GM18517 (cell line): ENCODE data around the gene TMEM232.
A peak's percentile ranks its signal among the peaks of the same experiment; 100 is the strongest.
"Not testable (repeated sequence)": the region's sequence is repeated elsewhere in the genome, so short reads cannot be mapped to it uniquely, and the experiment has no call there.

Source experiments
- ATAC-seq: cut with Tn5 transposase; IDR thresholded peaks from one replicate; pipeline ENCODE4 v1.9.1; 2021; ENCODE audit warnings: mild to moderate bottlenecking, moderate library complexity; ENCODE audit not compliant: unreplicated experiment

Gene TMEM232

DNA sequence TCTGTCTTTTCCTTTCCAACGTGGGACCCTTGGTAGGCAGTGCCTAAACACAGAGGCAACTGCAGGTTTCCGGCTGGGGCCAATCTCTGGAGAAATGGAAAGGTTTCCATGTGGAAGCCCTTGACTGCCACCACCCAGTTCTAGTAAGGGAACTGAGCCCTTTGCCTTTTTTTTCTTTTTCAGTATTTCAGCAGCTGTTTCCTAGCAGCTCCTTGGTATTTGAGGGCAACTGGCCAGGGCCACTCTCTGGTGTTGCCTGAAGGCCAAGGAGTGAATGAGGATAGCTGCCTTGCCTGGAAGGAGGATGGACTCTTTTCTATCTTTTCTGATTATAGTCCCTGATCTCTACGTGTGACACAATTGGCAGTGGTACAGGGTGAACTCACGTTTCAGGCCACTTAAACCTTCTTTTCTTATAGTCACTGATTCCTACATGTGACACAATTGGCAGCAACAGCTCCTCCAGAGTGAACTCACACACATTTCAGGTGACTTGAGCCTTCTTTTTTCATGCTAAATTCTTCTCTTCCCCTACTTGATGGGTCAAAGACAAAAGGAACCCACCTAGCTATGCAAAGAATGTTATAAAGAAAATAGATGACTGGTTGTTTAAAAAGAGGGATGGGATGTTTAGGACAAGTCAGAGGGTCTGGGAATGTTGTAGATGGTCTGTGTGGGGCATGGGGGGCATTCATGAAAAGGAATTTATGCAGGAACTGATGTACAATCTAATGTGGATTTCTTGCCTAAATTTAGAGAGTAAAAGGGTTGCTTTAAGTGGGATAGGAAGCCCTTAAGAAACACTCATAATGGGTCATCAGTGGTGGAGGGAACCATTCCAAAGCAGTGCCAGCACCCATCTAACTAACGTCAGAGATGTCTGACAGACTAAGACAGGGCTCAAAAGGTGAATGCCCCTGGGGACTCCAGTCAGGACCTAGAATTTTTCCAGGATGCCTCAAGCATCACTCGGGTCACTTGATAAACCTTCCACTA is 190.1 kb downstream of the TMEM232 start:
- no peak for ATAC-seq

DNA sequence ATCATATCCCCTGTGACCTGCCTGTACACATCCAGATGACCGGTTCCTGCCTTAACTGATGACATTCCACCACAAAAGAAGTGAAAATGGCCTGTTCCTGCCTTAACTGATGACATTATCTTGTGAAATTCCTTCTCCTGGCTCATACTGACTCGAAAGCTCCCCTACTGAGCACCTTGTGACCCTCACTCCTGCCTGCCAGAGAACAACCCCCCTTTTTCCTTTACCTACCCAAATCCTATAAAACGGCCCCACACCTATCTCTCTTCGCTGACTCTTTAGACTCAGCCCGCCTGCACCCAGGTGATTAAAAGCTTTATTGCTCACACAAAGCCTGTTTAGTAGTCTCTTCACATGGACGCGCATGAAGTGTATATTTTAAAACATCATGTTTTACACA is 191.3 kb downstream of the TMEM232 start:
- ATAC-seq = not testable (repeated sequence)

DNA sequence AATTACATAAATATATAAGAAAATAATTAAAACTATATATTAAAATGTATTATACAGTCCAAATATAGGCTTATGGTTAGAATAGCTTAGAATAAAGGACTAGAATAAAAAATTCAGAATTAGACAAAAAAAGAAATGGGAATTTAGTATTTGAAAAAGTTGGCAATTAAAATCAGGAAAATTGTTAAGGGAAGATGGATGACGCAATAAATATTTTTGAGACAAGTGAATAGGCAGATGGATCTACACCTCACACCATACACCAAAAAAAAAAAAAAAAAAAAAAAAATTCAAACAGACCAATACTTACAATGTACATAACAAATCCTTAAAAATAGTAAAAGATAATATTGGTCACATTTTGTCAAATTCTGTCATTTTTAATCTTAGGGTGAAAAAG is 200.7 kb downstream of the TMEM232 start:
- ATAC-seq = no peak

DNA sequence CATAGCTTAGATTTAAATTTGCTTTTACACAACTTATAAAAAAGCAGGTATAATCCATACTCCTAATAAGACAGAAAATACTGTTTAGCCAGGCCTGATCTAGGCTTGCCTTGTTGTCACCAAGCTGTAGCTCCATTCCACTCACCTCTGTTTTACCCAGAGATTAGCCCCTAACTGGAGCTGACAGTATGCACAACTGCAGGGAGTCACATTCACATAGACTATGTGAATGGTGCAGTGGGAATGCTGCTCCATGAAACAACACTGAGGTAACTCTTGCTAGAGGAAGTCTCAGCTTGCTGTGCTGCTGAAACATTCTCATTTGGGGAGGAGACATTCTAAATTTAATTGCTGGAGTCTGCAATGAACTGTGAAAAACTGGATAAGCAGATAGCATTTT is 209.1 kb downstream of the TMEM232 start:
- ATAC-seq = no peak

DNA sequence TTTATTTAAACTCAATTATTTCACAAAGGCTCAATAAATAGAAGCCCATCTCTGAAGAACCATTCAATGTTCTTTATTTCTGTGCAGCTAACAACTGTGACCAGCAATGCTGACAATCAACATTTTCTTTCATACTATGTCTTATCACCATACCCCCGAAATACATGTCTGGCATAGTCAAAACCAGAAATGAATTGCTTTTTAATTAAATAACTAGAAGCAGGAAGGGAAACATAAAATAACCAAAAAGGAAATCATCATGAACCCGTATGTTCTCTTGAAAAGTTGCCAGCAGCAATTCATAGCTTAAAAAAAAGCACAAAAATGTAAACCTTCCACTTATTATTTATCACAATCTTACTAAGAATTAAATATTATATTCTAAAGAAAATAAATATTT is 212.4 kb downstream of the TMEM232 start:
- ATAC-seq = no peak

DNA sequence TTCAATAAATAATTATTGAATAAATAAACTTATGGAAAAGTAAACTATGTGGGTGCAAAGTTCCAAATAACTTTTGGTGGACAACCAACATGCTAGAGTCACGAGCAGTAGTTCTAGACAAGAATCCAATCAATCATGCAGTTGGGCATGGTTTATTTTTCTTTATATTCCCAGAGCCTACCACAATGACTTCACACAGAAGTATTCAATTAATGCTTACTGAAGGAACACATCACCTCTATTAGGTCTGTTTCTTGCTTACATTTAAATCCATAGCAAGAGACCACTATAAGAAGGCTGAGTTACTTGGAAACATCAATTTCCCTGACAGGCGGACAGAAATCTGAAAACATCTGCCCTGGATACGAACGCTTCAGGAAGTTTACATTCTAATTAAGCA is 214.2 kb downstream of the TMEM232 start:
- no peak for ATAC-seq

DNA sequence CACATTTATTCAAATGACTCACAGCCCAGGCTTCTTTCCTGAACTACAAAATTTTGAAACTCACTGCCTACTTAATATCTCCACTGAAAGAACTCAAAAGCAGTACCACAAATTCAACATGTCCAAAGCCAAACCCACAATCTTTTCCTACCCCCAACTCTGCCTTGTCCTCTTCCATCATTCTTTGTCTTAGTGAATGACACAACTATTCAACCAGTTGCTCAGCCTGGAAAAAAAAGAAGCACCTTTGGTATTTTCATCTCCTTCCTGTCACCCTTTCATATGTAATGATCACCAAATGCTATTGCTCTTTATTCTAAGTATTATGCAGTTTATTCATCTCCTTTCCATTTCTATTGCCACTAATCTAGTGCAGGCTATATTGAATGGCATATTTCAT is 216.3 kb downstream of the TMEM232 start:
- no peak for ATAC-seq

DNA sequence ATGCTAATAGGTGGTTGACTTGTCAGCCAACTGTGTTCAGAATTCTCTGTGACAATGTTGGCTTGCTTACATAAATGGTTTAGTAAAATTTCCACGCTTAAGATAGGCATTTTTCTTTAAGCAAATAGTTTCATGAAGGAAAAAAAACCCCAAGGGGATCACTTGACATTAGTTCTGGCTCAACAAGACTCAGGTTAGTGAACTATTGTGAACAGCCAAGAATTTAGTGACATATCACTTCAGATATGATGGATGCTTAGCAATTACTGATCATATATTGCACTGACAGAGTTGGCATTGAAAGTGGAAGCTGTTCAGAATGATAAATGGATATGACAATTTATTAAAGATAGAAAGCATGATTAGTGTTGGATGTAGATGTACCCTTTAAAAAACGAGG is 218.5 kb downstream of the TMEM232 start:
- ATAC-seq = no peak

DNA sequence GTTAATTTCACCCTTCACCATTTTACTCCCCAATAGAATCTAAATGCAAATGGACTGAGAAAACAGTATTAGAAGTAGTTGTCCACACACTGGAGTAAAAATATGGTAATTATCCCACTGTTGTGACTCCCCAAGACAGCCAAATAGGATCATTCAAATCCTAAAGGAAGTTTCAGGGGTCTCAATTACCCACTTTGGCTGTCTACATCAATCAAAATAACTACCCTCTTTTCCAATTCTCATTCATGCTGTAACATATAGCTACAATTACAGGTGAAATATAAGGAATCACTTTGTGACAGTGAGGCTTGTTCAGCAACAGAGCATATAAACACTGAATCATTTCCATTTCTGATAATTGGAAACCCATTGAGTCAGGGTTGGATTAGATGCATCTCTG is 220.1 kb downstream of the TMEM232 start:
- ATAC-seq = no peak

DNA sequence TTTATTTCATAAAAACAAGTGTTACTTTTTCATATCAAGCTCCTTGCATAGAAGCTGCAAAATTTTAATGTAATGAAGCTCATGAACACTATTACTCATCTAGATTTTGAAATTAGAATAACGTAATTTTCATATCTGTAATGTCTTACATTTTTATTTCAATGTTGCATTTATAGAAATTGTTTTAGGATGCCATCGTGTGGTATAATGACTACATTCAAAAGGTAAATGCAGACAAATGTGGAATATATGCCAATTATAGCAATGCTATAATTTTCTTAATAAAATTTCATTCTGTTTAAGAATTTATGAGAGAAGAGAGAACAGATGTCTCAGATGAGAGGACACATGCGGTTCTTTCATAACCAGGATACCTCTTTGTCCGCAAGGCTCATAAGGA is 230.2 kb downstream of the TMEM232 start:
- ATAC-seq = no peak

DNA sequence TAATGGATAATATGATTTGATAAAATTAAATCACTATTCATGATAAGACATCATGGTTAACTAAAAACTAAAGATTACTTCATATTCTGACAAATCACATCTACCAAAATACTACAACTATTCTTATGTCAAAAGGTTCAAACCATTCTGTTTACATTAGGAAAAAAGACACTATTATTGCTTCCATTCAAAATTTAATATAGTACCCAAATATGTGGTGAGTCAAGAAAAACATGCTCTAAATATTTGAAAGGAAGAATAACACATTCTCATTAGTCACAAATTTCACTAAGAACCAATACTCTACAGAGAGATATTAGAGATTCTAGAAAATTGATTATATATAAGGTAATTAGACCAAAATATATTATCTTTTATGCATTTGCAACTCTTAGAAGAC is 234.0 kb downstream of the TMEM232 start:
- ATAC-seq = no peak

DNA sequence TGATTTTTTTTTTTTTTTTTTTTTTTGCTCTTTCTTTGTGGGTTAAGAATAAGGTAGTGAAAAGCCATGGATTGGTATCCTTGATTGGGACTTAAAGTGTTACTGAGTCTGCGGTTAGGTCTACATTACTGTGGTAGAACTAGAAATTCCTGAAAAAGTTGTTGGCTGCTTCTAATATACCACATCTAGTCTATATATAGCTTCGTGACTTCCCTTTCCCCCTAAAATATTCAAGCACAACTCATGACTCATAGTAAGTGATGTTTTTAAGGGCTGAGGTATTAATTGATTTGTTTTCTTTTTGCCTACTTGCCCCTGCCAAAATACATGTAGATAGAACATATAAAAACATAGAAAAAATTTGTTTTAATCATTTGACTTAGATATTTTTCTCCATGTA is 247.6 kb downstream of the TMEM232 start:
- no peak for ATAC-seq

DNA sequence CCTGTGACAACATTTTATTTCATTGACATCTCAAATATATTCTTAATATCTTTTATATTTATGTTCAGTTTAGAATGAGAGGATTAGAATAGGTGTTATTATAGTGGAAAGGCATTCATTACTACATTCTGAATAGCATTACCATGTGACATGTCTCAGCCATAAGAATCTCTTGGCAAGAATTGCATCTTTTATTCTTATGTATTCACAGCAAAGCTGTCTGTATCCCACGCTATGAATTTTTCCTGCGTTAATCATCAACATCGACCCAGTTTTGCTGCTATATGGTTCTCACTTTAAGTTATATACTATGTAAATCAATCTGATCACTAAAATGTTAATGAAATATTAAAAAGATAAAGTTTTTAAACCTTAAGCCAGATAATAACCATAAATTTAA is 248.6 kb downstream of the TMEM232 start:
- ATAC-seq = no peak

DNA sequence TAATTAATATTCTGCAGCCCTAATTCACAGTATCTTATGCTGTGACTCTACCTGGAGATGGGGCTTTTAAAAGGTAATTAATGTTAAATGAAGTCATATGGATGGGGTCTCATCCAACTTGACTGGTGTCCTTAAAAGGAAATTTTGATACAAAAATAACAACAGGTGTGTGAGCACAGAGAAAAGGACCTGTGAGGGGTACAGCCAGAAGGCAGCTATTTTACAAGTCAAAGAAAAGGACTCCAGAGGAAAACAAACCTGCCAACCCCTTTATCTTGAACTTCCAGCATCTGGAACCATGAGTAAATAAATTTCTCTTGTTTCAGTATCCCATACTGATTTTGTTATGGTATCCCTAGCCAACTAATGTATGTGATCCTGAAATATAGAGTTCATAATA is 250.3 kb downstream of the TMEM232 start:
- ATAC-seq = no peak

DNA sequence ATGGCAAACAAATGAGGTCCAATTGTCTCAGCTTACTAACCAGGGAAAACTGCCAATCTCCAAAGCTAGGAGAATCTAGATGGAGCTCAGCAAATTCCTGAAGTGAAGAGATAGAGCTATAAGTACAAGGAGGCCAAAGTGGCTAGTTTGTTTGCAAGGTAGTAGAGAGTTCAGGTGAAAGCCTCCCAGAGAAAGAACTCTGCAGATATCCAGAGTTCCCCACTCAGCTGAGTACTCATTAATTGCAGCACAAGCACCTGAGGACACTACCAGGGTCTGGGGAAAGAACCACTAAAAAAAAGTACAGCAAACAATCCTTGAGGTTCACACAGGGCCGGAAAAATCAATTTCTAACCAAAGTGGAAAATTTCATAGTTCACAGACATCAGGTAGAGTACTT is 250.9 kb downstream of the TMEM232 start:
- no peak for ATAC-seq

DNA sequence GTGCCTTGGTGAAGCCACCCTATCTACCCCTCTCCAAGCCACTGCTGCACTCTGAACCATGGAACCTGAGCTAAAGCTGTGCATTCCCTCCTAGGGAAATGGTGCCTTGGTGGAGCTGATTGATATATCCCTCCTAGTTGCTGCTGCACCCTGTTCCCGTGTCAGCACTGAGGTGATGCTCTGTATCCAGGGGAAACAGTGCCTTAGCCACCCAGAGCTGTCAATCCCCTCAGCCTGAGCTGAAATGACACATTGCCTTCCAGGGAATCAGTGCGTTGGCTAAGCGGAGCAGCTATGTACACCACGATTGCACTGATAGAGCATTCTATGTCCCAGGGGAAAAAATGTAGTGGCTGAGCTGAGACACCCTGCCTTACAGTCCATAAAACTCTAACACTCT is 257.0 kb downstream of the TMEM232 start:
- ATAC-seq = no peak

DNA sequence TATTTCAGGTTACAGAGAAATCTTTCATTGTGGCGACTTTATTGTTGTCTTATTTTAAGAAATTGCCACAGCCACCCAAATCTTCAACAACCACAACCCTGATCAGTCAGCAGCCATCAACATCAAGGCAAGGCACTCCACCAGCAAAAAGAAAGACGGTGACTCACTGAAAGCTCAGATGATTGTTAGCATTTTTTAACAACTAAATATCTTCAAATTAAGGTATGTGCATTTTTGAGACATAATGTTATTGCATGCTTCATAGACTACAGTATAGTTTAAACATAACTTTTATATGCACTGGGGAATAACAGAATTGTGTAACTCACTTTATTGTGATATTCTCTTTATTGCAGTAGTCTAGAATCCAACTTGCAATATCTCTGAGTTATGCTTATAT is 263.4 kb downstream of the TMEM232 start:
- ATAC-seq = no peak

DNA sequence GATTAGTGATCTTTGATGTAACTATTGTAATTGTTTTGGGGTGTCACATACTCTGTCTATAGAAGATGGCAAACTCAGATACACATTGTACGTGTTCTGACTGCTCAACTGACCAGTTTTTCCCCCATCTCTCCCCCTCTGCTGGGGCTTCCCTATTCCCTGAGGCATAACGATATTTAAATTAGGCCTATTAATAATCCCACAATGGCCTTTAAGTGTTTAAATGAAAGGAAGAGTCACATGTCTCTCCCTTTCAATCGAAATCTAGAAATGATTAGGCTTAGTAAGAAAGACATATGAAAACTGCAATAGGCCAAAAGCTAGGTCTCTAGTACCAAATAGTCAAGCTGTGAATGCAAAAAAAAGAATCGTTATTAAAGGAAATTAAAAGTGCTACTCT is 265.6 kb downstream of the TMEM232 start:
- ATAC-seq = no peak

DNA sequence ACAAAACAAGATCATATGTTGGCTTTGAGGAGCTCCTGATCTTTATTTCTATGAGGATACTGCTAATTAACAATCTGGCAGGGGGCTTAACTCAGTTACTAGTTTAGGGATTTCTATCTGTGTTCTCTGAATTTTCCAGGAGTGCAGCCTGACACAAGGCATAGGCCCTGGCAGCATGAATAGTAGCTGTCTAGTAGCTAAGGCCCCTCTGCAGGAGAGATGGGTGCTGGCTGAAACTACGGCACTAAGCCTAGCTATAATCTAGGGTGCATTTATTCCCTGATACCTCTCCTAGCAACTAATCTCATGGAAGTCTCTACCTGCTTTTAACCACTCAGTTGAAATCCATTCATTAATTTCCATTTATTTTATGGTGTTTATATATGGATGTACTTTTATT is 268.2 kb downstream of the TMEM232 start:
- ATAC-seq = no peak

DNA sequence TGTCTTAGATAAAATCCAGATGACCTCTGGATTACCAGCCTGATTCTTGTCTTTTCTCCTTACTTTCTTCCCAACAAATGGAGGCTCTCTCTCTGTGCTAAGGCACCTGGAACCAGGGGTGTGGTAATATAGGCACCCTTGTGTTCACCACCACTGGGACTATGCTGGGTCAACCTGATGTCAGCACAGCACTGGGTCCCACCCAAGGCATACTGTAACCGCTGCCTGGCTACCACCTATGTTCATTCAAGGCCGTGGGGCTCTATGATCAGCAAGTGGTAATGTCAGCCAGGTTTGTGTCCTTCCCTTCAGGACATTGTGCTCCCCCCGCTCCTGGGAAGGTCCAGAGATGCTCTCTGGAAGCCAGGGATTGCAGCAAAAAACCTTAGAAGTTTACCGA is 283.6 kb downstream of the TMEM232 start:
- ATAC-seq = no peak

DNA sequence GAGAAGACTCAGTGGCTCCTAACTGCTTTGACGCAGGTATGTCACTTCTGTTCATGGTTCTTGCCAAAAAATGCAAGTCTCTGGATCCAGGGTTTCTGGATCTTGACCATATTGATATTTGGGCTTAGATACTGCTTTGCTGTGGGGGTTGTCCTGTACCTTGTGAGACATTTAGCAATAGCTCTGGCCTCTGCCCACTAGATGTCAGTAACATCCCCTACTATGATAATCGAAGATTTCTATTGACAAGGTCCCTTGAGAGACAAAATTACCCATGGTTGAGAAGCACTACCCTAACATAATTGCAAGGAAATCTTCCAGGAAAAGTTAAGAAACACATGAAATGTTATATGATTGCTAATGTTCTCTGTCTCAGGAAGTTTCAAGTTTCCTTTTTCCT is 285.4 kb downstream of the TMEM232 start:
- ATAC-seq = peak; percentile 63

DNA sequence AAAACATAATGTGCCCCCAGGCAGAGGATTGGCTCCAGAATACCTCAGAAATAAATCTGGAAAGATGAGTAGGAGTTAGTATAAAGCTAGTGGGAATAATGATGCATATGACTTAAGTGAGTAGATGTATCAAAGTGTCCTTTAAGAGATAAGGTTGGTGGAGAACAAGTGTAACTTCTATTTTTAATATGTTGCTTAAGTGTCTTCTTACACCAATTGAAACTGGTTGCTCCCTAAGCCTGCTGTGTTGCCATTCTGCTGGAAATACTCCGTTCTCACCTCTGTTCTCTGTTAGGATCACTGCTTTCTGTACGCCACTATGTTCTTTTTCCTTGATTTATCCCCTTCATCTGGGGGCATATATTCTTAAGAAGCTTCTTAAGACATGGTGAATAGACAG is 286.4 kb downstream of the TMEM232 start:
- no peak for ATAC-seq

DNA sequence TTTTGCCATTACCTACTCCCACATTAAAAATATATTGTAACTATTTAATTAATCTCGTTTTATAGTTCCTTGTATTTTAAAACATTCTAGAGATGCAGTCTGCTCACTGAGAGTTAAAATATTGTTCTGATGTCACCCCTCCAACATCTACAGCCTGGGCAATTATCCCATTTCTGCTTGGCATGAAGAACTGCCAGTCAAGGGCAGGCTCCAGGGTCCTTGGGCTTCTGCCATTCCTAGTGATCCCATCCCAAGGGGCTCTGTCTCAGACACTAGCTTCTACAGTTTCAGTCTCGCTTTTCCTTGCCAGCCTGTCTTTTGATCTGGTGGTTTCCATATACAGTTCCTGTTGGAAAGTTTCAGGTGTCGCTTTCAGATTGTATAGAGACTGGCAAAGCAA is 287.2 kb downstream of the TMEM232 start:
- ATAC-seq = no peak
